Pancreas (tissue), 10 donors: Measurements from ENCODE around the gene CHST1. TPM values are rescaled to one million over a fixed set of nuclear protein-coding genes. Genes with fewer than 3 reads are reported as not detected.

ENCODE experiments used
- ATAC-seq, 4 donors: fragments of 200-7000 bp; cut with Tn5 transposase; one replicate each; pipeline versions ENCODE4 v1.8.0 to v1.9.1; 2020; ENCODE audit warnings: mild to moderate bottlenecking in 4 of 4, moderate library complexity in 4 of 4
- DNase-seq, 6 donors: peaks; one replicate each; pipeline ENCODE4 v3.0.0-alpha.2; 2020
- FAIRE-seq: peaks from 2 replicates; lab custom pipeline; 2012; peaks lifted over from hg19 to GRCh38; lab: Jason Lieb, UNC
- H3K27ac ChIP-seq, 4 donors: fragments of 200-600 bp; sonication (generic); 1 replicate in 3 of 4; 2 replicates in 1 of 4; pipeline versions ENCODE4 v1.5.0 to v1.8.0; 2020
- H3K27me3 ChIP-seq, 4 donors: fragments of 200-600 bp; one replicate each; pipeline ENCODE4 v1.8.0; 2021
- H3K36me3 ChIP-seq, 3 donors: fragments of 200-600 bp; sonication (generic) in 1 of 3; one replicate each; pipeline versions ENCODE4 v1.5.0 to v1.8.0; 2020 to 2021
- H3K4me1 ChIP-seq, 3 donors: fragments of 200-600 bp; one replicate each; pipeline ENCODE4 v1.8.0; 2021
- H3K4me3 ChIP-seq, 4 donors: fragments of 200-600 bp; sonication (generic) in 2 of 4; one replicate each; pipeline versions ENCODE4 v1.5.0 to v1.8.0; 2020 to 2021
- H3K9me3 ChIP-seq, 4 donors: fragments of 200-600 bp; one replicate each; pipeline ENCODE4 v1.8.0; 2021
- CTCF ChIP-seq, 4 donors: fragments of 200-600 bp; sonication (generic) in 3 of 4; IDR thresholded peaks; one replicate each; pipeline versions ENCODE4 v1.5.0 to v1.8.0; 2021; ENCODE audit warnings: antibody characterized with exemption in 4 of 4
- WGBS, 2 donors: extraction: QIAGEN DNeasy Blood & Tissue Kit; methylation state at CpG; one replicate each; pipeline ENCODE4 v1.1.7; 2013; 5-methylcytosine and 5-hydroxymethylcytosine counted together
- intact Hi-C, 3 donors: fragments of 100-400 bp; cut with DNase I; formaldehyde crosslinking; loops; one replicate each; pipeline versions ENCODE4 v1.11.1 to v1.14.2; 2022
- polyA plus RNA-seq, 2 donors: library from polyadenylated mRNA; stranded (reverse); fragments of 200-250 nt; gene quantifications; one replicate each; pipeline ENCODE4 v1.2.3, GENCODE V29; 2013
- total RNA-seq, 6 donors: library from RNA; stranded (reverse); fragmentation: NEBNext Ultra II Directional in 4 of 6; extraction: Animal tissue kit (Norgen Biotek cat#: 25700) in 4 of 6; gene quantifications; one replicate each; pipeline versions ENCODE4 v1.2.1 to v1.2.4, GENCODE V29; 2021 to 2023
- donor health status: healthy with polysubstance abuse.
- donor health status: DM: no; HTN: no; CAD: no; lungs with moderate emphysema.
- donor health status: DM: no; HTN: no; CAD: no.
- donor health status: control.
- donor health status: control.
- donor health status: Bipolar disorder and iron deficiency.
- donor health status: DM: yes; HTN: yes; CAD: no.
- donor health status: DM: no; HTN: no; CAD: no.
- donor health status: DM: no; HTN: no; CAD: no.
- donor health status: DM: yes; HTN: yes; CAD: no.

Gene CHST1
- total and polyA plus RNA-seq, 8 donors, result 0.23 to 4.8 (median 0.65) TPM

GRCh38 chr11:45692808-45693453 lies 27.5 kb upstream of the CHST1 start:
- TF ChIP-seq CTCF (IDR thresholded peaks at IDR 0.05), result no peak
- H3K4me1 ChIP-seq, result no peaks in the 10 kb centered on the region
- H3K27ac ChIP-seq, result no peak overlapping the region
- DNase-seq, result no peak
- 70 to 74% methylated on average over 10 of the region's 10 CpGs for WGBS, 2 donors
- intact Hi-C loops, result no loop called here
- FAIRE-seq, result no peak
- no peaks in the 10 kb centered on the region for H3K36me3 ChIP-seq
- ATAC-seq, result no peak
- H3K27me3 ChIP-seq, result no peaks in the 10 kb centered on the region
- H3K4me3 ChIP-seq, result no peak overlapping the region
- no peaks in the 10 kb centered on the region for H3K9me3 ChIP-seq

DNA sequence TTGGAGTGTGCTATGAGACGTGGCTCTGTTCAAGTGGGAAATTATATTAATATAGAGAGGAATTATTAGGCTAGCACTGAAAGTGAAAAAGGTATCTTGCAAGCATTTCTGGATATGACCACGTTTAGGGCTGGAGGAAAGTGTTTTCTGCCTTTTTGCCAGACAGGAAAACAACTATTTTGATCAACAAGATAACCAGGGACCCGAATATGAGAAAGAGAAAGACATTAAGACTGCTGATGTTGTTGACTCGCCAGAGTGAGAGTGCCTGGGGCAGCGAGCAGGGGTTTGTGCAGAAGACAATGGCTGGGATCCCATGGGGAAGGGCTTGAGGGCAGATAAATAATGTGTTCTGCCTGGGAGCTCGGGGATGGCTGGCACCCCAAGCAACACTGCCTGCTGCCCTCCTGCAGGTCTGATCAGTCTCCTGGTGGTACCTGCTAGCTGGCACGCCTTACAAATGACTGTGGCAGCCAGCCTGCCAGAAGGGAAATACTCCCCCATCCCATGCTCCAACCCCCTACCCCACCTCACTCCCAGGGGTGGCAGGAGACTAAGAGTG lies 23.1 kb upstream of the CHST1 start:
- Histone ChIP-seq H3K4me3 (no peak overlapping the region), H3K27ac (no peak overlapping the region), H3K9me3 (no peaks in the 10 kb centered on the region), H3K27me3 (no peaks in the 10 kb centered on the region), H3K36me3 (no peaks in the 10 kb centered on the region), H3K4me1 (no peaks in the 10 kb centered on the region)
- TF ChIP-seq CTCF (IDR thresholded peaks at IDR 0.05), result no peak
- no peak for DNase-seq
- no peak for FAIRE-seq
- intact Hi-C loops, result no loop called here
- no peak for ATAC-seq
- WGBS, 2 donors, result 52 to 66% methylated on average over 7 of the region's 7 CpGs

GRCh38 chr11:45687836-45688235 lies 22.4 kb upstream of the CHST1 start:
- TF ChIP-seq CTCF (IDR thresholded peaks at IDR 0.05), result no peak
- DNase-seq (no peak), ATAC-seq (no peak), FAIRE-seq (no peak)
- WGBS, 2 donors, result 74 to 83% methylated on average over 6 of the region's 6 CpGs
- Histone ChIP-seq H3K4me1 (no peaks in the 10 kb centered on the region), H3K36me3 (no peaks in the 10 kb centered on the region), H3K4me3 (no peak overlapping the region), H3K27ac (no peak overlapping the region), H3K27me3 (no peaks in the 10 kb centered on the region), H3K9me3 (no peaks in the 10 kb centered on the region)
- intact Hi-C loops, result no loop called here

DNA sequence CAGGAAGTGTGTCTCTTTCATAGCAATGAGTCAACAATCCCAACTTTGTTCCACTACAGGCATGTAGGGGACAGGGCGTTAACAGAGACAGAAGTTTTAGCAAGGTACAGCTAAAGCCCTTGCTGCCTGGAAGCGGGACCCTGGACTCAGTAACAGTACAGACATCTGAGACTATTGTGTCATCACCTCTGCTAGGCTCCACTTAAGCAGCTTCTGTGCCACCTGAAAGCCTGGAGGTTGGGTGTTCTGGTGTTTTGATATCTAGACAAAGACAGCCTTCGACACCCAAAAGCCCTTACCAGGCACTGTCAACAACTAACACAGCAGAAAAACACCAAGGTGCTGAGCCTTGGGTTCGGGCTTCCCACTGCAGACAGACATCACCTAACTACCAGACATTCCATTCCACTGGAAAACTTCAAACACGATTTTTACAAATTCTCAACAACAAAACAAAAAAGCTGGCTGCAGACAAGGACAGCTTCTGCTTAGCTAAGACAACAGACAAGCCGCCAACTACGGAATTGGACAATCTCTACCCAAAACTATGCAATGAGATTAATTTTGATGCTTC lies 20.6 kb upstream of the CHST1 start:
- WGBS, 2 donors, result 78 to 83% methylated on average over 7 of the region's 7 CpGs
- no peak overlapping the region for H3K4me3 ChIP-seq

More for the DNA sequence above, 20.6 kb upstream of the CHST1 start:
- DNase-seq (no peak), FAIRE-seq (no peak), ATAC-seq (no peak)
- no peak overlapping the region for H3K27ac ChIP-seq
- H3K27me3 ChIP-seq, result no peaks in the 10 kb centered on the region
- intact Hi-C loops, result no loop called here
- no peaks in the 10 kb centered on the region for H3K36me3 ChIP-seq
- no peaks in the 10 kb centered on the region for H3K4me1 ChIP-seq
- no peaks in the 10 kb centered on the region for H3K9me3 ChIP-seq
- no peak for TF ChIP-seq CTCF (IDR thresholded peaks at IDR 0.05)
